GM23338 (cell line): ENCODE data around the gene FOXO3. TPM values are rescaled to one million over a fixed set of nuclear protein-coding genes. Genes with fewer than 3 reads are reported as not detected.
A peak's percentile ranks its signal among the peaks of the same experiment; 100 is the strongest.

Source experiments
- ATAC-seq: fragments of 200-7000 bp; cut with Tn5 transposase; 3 replicates; pipeline ENCODE4 v1.9.1; 2020
- DNase-seq: peaks from one replicate; pipeline ENCODE4 v3.0.0-alpha.2; 2015; ENCODE audit warnings: low spot score
- H2AFZ ChIP-seq: fragments of 200-600 bp; sonication (generic); 2 replicates; pipeline ENCODE4 v1.8.0; 2016; ENCODE audit warnings: antibody characterized with exemption, mild to moderate bottlenecking, moderate library complexity
- H3F3A ChIP-seq: fragments of 200-600 bp; sonication (generic); replicated peaks from 2 replicates; pipeline ENCODE4 v1.8.0; 2017; ENCODE audit warnings: antibody characterized with exemption, mixed run types, low read depth
- H3K27ac ChIP-seq: fragments of 200-600 bp; sonication (generic); 2 replicates; pipeline ENCODE4 v1.6.1; 2016; ENCODE audit warnings: low read depth
- H3K27me3 ChIP-seq: fragments of 200-600 bp; sonication (generic); 2 replicates; pipeline ENCODE4 v1.8.0; 2016; ENCODE audit warnings: mild to moderate bottlenecking, mixed run types, moderate library complexity; ENCODE audit not compliant: insufficient read depth
- H3K36me3 ChIP-seq: fragments of 200-600 bp; sonication (generic); 2 replicates; pipeline ENCODE4 v1.8.0; 2016; ENCODE audit warnings: mild to moderate bottlenecking; ENCODE audit not compliant: insufficient read depth
- H3K4me1 ChIP-seq: fragments of 200-600 bp; sonication (generic); 2 replicates; pipeline ENCODE4 v1.8.0; 2016; ENCODE audit warnings: mild to moderate bottlenecking, moderate library complexity; ENCODE audit not compliant: insufficient read depth
- H3K4me2 ChIP-seq: fragments of 200-600 bp; sonication (generic); 2 replicates; pipeline ENCODE4 v1.7.1; 2017; ENCODE audit warnings: mixed run types
- H3K4me3 ChIP-seq: fragments of 200-600 bp; sonication (generic); 2 replicates; pipeline ENCODE4 v1.6.1; 2016; ENCODE audit warnings: mixed run types
- H3K79me2 ChIP-seq: fragments of 200-600 bp; sonication (generic); replicated peaks from 2 replicates; pipeline ENCODE4 v1.8.0; 2017; ENCODE audit warnings: mild to moderate bottlenecking; ENCODE audit not compliant: insufficient read depth
- H3K9me2 ChIP-seq: fragments of 200-600 bp; sonication (generic); 2 replicates; pipeline ENCODE4 v1.8.0; 2017; ENCODE audit not compliant: insufficient read depth
- H4K20me1 ChIP-seq: fragments of 200-600 bp; sonication (generic); replicated peaks from 2 replicates; pipeline ENCODE4 v1.8.0; 2017; ENCODE audit warnings: mild to moderate bottlenecking; ENCODE audit not compliant: insufficient read depth
- H3K27ac Mint-ChIP-seq: 2 replicates; pipeline ENCODE4 v1.8.0; 2020; ENCODE audit warnings: inconsistent platforms, mild to moderate bottlenecking, moderate library complexity, mixed read lengths
- H3K27me3 Mint-ChIP-seq: 3 replicates; pipeline ENCODE4 v1.8.0; 2022; ENCODE audit warnings: low read depth, mild to moderate bottlenecking, moderate library complexity, mixed read lengths, inconsistent platforms; ENCODE audit not compliant: insufficient read depth, poor library complexity
- H3K36me3 Mint-ChIP-seq: 3 replicates; pipeline ENCODE4 v1.8.0; 2021; ENCODE audit warnings: low read depth, mild to moderate bottlenecking, inconsistent platforms, moderate library complexity, mixed read lengths
- H3K4me1 Mint-ChIP-seq: 3 replicates; pipeline ENCODE4 v1.8.0; 2020; ENCODE audit warnings: mild to moderate bottlenecking, inconsistent platforms, mixed read lengths
- H3K4me3 Mint-ChIP-seq: 3 replicates; pipeline ENCODE4 v1.8.0; 2021; ENCODE audit warnings: moderate library complexity, mild to moderate bottlenecking, inconsistent platforms, mixed read lengths
- H3K9me3 Mint-ChIP-seq: 3 replicates; pipeline ENCODE4 v1.8.0; 2020; ENCODE audit warnings: moderate library complexity, mild to moderate bottlenecking, inconsistent platforms, mixed read lengths
- NANOG ChIP-seq: IDR thresholded peaks from 2 replicates; pipeline ENCODE4 v1.6.1; 2016; ENCODE audit warnings: antibody characterized with exemption, borderline replicate concordance
- POLR2AphosphoS5 ChIP-seq: IDR thresholded peaks from 2 replicates; pipeline ENCODE4 v1.6.1; 2016; ENCODE audit warnings: antibody characterized with exemption, low read depth
- STAT1 ChIP-seq: IDR thresholded peaks from one replicate; pipeline ENCODE4 v1.6.1; 2016; ENCODE audit warnings: antibody characterized with exemption; ENCODE audit not compliant: unreplicated experiment
- polyA plus RNA-seq: library from polyadenylated mRNA; unstranded; fragments of >200 nt; fragmentation: Nextera tagmentation; extraction: Ambion mirVana; gene quantifications from 2 replicates; pipeline ENCODE4 v1.2.1, GENCODE V29; 2016
- total RNA-seq: library from RNA; depleted of rRNA; stranded (reverse); fragments of >200 nt; shearing (Covaris generic); gene quantifications from 2 replicates; pipeline ENCODE4 v1.2.3, GENCODE V29; 2014
- TF ChIP-seq, protein P1 (sequence below), 2 experiments: fragments of 200-600 bp in 1 of 2; sonication (generic) in 1 of 2; conservative IDR thresholded peaks; 2 replicates each; pipeline versions ENCODE4 v1.5.1 to v1.6.1; 2016 to 2017; ENCODE audit warnings: antibody characterized with exemption in 2 of 2, low read depth in 2 of 2, mild to moderate bottlenecking in 2 of 2, moderate library complexity in 1 of 2
- TF ChIP-seq, protein P2 (sequence below): IDR thresholded peaks from 2 replicates; pipeline ENCODE4 v1.6.1; 2016; ENCODE audit warnings: antibody characterized with exemption
- TF ChIP-seq, protein P3 (sequence below): IDR thresholded peaks from one replicate; pipeline ENCODE4 v1.6.1; 2018; ENCODE audit warnings: antibody characterized with exemption; ENCODE audit not compliant: unreplicated experiment
- TF ChIP-seq, protein P4 (sequence below): fragments of 250-450 bp; sonication (Bioruptor Pico); IDR thresholded peaks from 2 replicates; pipeline ENCODE4 v1.5.0; 2020; ENCODE audit warnings: mild to moderate bottlenecking, moderate library complexity

Gene FOXO3
- total and polyA plus RNA-seq, 2 experiments from 2014 or later, result 9.8 to 20.2 TPM

DNA sequence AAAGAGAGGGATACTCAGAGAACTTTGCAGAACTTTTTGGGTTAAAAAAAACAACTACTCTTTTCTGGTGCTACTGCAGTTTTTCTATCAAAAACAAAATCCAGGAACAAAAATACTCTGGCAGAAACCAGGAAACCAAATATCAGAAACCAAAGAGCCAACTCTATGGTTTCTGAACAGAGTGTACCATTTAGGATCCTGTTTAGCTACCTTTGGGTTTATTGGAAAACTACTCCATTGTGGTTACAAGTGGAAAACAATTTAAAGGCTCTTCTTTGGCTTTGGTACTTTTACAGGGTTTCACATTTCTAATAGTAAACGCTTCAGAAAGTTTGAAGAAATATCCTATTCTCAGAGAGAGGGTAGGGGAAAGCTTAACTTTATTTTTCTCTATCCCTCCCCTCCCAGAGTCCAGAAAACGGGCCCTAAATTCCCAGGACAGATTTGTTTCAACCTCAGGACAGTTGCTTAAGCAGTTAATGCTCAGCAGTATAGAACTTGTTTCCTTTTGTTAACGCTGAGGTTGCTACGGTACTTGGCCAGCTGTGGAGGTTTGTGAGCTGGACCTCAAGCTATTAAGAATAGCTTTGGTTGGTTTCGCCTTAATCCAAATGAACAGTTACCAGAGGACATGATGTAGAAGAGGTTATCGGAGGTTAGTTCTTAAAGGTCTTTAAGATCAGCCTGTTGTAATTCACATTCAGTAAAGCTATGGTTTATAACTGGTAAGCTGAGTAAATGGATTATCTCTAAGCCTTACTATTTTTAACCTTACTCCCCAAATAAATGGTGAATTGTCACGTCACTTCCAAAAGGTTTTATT is 47.9 kb downstream of the FOXO3 start (continued):
- TF ChIP-seq, protein P1, sequence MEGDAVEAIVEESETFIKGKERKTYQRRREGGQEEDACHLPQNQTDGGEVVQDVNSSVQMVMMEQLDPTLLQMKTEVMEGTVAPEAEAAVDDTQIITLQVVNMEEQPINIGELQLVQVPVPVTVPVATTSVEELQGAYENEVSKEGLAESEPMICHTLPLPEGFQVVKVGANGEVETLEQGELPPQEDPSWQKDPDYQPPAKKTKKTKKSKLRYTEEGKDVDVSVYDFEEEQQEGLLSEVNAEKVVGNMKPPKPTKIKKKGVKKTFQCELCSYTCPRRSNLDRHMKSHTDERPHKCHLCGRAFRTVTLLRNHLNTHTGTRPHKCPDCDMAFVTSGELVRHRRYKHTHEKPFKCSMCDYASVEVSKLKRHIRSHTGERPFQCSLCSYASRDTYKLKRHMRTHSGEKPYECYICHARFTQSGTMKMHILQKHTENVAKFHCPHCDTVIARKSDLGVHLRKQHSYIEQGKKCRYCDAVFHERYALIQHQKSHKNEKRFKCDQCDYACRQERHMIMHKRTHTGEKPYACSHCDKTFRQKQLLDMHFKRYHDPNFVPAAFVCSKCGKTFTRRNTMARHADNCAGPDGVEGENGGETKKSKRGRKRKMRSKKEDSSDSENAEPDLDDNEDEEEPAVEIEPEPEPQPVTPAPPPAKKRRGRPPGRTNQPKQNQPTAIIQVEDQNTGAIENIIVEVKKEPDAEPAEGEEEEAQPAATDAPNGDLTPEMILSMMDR (conservative IDR thresholded peaks at IDR 0.05; ENCODE audit: low read depth in 2 of 2), result no peak
- no peak for TF ChIP-seq STAT1
- TF ChIP-seq, protein P2, sequence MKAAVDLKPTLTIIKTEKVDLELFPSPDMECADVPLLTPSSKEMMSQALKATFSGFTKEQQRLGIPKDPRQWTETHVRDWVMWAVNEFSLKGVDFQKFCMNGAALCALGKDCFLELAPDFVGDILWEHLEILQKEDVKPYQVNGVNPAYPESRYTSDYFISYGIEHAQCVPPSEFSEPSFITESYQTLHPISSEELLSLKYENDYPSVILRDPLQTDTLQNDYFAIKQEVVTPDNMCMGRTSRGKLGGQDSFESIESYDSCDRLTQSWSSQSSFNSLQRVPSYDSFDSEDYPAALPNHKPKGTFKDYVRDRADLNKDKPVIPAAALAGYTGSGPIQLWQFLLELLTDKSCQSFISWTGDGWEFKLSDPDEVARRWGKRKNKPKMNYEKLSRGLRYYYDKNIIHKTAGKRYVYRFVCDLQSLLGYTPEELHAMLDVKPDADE, result no peak
- no peak for TF ChIP-seq NANOG

DNA sequence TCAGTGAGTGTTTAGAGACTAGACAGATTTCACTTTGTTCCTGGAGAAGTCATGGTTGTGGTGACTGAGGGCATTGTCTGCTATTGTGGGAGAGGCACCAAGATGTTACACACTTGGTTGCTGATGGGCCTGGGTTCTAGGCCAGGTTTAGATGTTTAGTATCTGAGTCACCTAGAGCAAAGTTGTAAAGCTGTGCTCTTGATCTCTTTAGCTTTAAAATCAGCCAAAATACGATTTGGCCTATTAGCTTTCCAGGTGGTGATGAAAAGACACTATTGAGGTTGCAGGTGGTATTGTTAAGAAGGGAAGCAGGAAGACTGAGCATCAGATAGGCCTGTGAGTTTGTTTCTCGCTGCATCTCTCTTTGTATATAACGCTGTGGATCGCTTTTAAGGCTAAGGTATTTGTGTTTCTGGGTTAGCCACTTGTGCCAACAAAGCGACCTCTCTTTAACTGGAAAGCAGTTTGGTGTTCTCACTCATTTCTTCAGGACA is 48.6 kb downstream of the FOXO3 start:
- peaks cover 20% of the 10 kb centered on the region for H3K4me1 ChIP-seq
- no peak overlapping the region for H3K4me3 Mint-ChIP-seq
- no peaks in the 10 kb centered on the region for H4K20me1 ChIP-seq
- H3K4me2 ChIP-seq, result no peak overlapping the region
- peaks cover 79% of the 10 kb centered on the region for H3K79me2 ChIP-seq
- H3K27ac ChIP-seq, result 0 out of 2 replicates have a peak overlapping the region, but pooled peaks have one; percentile 7
- peaks cover 10% of the 10 kb centered on the region; the same call in 2 of the 3 replicates for H3K9me3 Mint-ChIP-seq
- H3K36me3 Mint-ChIP-seq, result peaks cover 11% of the 10 kb centered on the region
- DNase-seq (peak; percentile 24), ATAC-seq (peak; percentile 53)
- peaks cover 48% of the 10 kb centered on the region for H3K4me1 Mint-ChIP-seq
- no peaks in the 10 kb centered on the region for H3F3A ChIP-seq
- no peaks in the 10 kb centered on the region for H3K9me2 ChIP-seq
- H3K4me3 ChIP-seq, result no peak overlapping the region
- no peak overlapping the region for H2AFZ ChIP-seq
- no peaks in the 10 kb centered on the region for H3K36me3 ChIP-seq
- peak overlapping the region; percentile 21 for H3K27ac Mint-ChIP-seq
- H3K27me3 Mint-ChIP-seq, result peaks cover 4% of the 10 kb centered on the region
- H3K27me3 ChIP-seq, result no peaks in the 10 kb centered on the region
- TF ChIP-seq, protein P3, sequence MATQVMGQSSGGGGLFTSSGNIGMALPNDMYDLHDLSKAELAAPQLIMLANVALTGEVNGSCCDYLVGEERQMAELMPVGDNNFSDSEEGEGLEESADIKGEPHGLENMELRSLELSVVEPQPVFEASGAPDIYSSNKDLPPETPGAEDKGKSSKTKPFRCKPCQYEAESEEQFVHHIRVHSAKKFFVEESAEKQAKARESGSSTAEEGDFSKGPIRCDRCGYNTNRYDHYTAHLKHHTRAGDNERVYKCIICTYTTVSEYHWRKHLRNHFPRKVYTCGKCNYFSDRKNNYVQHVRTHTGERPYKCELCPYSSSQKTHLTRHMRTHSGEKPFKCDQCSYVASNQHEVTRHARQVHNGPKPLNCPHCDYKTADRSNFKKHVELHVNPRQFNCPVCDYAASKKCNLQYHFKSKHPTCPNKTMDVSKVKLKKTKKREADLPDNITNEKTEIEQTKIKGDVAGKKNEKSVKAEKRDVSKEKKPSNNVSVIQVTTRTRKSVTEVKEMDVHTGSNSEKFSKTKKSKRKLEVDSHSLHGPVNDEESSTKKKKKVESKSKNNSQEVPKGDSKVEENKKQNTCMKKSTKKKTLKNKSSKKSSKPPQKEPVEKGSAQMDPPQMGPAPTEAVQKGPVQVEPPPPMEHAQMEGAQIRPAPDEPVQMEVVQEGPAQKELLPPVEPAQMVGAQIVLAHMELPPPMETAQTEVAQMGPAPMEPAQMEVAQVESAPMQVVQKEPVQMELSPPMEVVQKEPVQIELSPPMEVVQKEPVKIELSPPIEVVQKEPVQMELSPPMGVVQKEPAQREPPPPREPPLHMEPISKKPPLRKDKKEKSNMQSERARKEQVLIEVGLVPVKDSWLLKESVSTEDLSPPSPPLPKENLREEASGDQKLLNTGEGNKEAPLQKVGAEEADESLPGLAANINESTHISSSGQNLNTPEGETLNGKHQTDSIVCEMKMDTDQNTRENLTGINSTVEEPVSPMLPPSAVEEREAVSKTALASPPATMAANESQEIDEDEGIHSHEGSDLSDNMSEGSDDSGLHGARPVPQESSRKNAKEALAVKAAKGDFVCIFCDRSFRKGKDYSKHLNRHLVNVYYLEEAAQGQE, result no peak
- no peak for TF ChIP-seq STAT1
- TF ChIP-seq, protein P1 (conservative IDR thresholded peaks at IDR 0.05; ENCODE audit: low read depth in 2 of 2), result no peak
- TF ChIP-seq, protein P4, sequence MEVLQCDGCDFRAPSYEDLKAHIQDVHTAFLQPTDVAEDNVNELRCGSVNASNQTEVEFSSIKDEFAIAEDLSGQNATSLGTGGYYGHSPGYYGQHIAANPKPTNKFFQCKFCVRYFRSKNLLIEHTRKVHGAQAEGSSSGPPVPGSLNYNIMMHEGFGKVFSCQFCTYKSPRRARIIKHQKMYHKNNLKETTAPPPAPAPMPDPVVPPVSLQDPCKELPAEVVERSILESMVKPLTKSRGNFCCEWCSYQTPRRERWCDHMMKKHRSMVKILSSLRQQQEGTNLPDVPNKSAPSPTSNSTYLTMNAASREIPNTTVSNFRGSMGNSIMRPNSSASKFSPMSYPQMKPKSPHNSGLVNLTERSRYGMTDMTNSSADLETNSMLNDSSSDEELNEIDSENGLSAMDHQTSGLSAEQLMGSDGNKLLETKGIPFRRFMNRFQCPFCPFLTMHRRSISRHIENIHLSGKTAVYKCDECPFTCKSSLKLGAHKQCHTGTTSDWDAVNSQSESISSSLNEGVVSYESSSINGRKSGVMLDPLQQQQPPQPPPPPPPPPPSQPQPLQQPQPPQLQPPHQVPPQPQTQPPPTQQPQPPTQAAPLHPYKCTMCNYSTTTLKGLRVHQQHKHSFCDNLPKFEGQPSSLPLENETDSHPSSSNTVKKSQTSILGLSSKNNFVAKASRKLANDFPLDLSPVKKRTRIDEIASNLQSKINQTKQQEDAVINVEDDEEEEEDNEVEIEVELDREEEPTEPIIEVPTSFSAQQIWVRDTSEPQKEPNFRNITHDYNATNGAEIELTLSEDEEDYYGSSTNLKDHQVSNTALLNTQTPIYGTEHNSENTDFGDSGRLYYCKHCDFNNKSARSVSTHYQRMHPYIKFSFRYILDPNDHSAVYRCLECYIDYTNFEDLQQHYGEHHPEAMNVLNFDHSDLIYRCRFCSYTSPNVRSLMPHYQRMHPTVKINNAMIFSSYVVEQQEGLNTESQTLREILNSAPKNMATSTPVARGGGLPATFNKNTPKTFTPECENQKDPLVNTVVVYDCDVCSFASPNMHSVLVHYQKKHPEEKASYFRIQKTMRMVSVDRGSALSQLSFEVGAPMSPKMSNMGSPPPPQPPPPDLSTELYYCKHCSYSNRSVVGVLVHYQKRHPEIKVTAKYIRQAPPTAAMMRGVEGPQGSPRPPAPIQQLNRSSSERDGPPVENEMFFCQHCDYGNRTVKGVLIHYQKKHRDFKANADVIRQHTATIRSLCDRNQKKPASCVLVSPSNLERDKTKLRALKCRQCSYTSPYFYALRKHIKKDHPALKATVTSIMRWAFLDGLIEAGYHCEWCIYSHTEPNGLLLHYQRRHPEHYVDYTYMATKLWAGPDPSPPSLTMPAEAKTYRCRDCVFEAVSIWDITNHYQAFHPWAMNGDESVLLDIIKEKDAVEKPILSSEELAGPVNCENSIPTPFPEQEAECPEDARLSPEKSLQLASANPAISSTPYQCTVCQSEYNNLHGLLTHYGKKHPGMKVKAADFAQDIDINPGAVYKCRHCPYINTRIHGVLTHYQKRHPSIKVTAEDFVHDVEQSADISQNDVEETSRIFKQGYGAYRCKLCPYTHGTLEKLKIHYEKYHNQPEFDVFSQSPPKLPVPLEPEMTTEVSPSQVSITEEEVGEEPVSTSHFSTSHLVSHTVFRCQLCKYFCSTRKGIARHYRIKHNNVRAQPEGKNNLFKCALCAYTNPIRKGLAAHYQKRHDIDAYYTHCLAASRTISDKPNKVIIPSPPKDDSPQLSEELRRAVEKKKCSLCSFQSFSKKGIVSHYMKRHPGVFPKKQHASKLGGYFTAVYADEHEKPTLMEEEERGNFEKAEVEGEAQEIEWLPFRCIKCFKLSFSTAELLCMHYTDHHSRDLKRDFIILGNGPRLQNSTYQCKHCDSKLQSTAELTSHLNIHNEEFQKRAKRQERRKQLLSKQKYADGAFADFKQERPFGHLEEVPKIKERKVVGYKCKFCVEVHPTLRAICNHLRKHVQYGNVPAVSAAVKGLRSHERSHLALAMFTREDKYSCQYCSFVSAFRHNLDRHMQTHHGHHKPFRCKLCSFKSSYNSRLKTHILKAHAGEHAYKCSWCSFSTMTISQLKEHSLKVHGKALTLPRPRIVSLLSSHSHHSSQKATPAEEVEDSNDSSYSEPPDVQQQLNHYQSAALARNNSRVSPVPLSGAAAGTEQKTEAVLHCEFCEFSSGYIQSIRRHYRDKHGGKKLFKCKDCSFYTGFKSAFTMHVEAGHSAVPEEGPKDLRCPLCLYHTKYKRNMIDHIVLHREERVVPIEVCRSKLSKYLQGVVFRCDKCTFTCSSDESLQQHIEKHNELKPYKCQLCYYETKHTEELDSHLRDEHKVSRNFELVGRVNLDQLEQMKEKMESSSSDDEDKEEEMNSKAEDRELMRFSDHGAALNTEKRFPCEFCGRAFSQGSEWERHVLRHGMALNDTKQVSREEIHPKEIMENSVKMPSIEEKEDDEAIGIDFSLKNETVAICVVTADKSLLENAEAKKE, result no peak
- TF ChIP-seq POLR2AphosphoS5, result no peak
- no peak for TF ChIP-seq NANOG
